Stimulated activated naive CD8-positive, alpha-beta T cell treated with anti-CD3 and anti-CD28 coated beads, Interleukin-15, Interleukin-2, amounts not matched to agents 100 ng/mL and 50 ng/mL, for 24 hours (primary cell): ENCODE measurements around the gene PNCK.

Experiments
- H3K27ac Mint-ChIP-seq: one replicate; pipeline ENCODE4 v1.8.0; 2021; ENCODE audit warnings: mild to moderate bottlenecking, mixed read lengths
- H3K27me3 Mint-ChIP-seq: one replicate; pipeline ENCODE4 v1.8.0; 2021; ENCODE audit warnings: mixed read lengths
- H3K36me3 Mint-ChIP-seq: one replicate; pipeline ENCODE4 v1.8.0; 2021; ENCODE audit warnings: low read depth, mixed read lengths
- H3K4me1 Mint-ChIP-seq: one replicate; pipeline ENCODE4 v1.8.0; 2021; ENCODE audit warnings: low read depth, mixed read lengths
- H3K4me3 Mint-ChIP-seq: one replicate; pipeline ENCODE4 v1.8.0; 2021; ENCODE audit warnings: mild to moderate bottlenecking, mixed read lengths
- H3K9me3 Mint-ChIP-seq: one replicate; pipeline ENCODE4 v1.8.0; 2021; ENCODE audit warnings: mixed read lengths

The PNCK gene

GRCh38 chrX:153625271-153626024, 48.2 kb downstream of the PNCK start:
- Mint-ChIP-seq H3K4me3 (no peak overlapping the region), H3K27me3 (no peaks in the 10 kb centered on the region), H3K36me3 (no peaks in the 10 kb centered on the region), H3K9me3 (no peaks in the 10 kb centered on the region), H3K27ac (no peak overlapping the region), H3K4me1 (no peaks in the 10 kb centered on the region)

GRCh38 chrX:153624196-153625091, 49.2 kb downstream of the PNCK start:
- no peak overlapping the region for H3K4me3 Mint-ChIP-seq
- H3K27me3 Mint-ChIP-seq: no peaks in the 10 kb centered on the region
- H3K27ac Mint-ChIP-seq: no peak overlapping the region
- no peaks in the 10 kb centered on the region for H3K36me3 Mint-ChIP-seq
- H3K4me1 Mint-ChIP-seq: no peaks in the 10 kb centered on the region
- H3K9me3 Mint-ChIP-seq: no peaks in the 10 kb centered on the region

GRCh38 chrX:153623310-153624029, 50.1 kb downstream of the PNCK start:
- no peak overlapping the region for H3K27ac Mint-ChIP-seq
- no peaks in the 10 kb centered on the region for H3K9me3 Mint-ChIP-seq
- no peaks in the 10 kb centered on the region for H3K36me3 Mint-ChIP-seq
- no peaks in the 10 kb centered on the region for H3K27me3 Mint-ChIP-seq
- no peaks in the 10 kb centered on the region for H3K4me1 Mint-ChIP-seq
- H3K4me3 Mint-ChIP-seq: no peak overlapping the region

- H3K27me3 Mint-ChIP-seq: no peaks in the 10 kb centered on the region
- H3K4me1 Mint-ChIP-seq: no peaks in the 10 kb centered on the region
- H3K9me3 Mint-ChIP-seq: no peaks in the 10 kb centered on the region
- no peak overlapping the region for H3K4me3 Mint-ChIP-seq
- H3K27ac Mint-ChIP-seq: no peak overlapping the region
- no peaks in the 10 kb centered on the region for H3K36me3 Mint-ChIP-seq
These were observed 50.8 kb downstream of the PNCK start for GRCh38 chrX:153622661-153623309.

- no peaks in the 10 kb centered on the region for H3K36me3 Mint-ChIP-seq
- H3K27me3 Mint-ChIP-seq: no peaks in the 10 kb centered on the region
- no peaks in the 10 kb centered on the region for H3K9me3 Mint-ChIP-seq
- H3K27ac Mint-ChIP-seq: no peak overlapping the region
- no peak overlapping the region for H3K4me3 Mint-ChIP-seq
- no peaks in the 10 kb centered on the region for H3K4me1 Mint-ChIP-seq
These were observed 51.5 kb downstream of the PNCK start for GRCh38 chrX:153621949-153622598.

- no peaks in the 10 kb centered on the region for H3K27me3 Mint-ChIP-seq
- H3K36me3 Mint-ChIP-seq: no peaks in the 10 kb centered on the region
These were observed 53.0 kb downstream of the PNCK start for GRCh38 chrX:153620576-153620975.

More at GRCh38 chrX:153620576-153620975, 53.0 kb downstream of the PNCK start:
- no peak overlapping the region for H3K27ac Mint-ChIP-seq
- H3K4me3 Mint-ChIP-seq: no peak overlapping the region
- H3K4me1 Mint-ChIP-seq: no peaks in the 10 kb centered on the region
- no peaks in the 10 kb centered on the region for H3K9me3 Mint-ChIP-seq
